DND-41 (cell line): ENCODE results near the gene GRK7.
A peak's percentile ranks its signal among the peaks of the same experiment; 100 is the strongest.

ENCODE experiments used
- ATAC-seq: fragments of 200-7000 bp; cut with Tn5 transposase; 3 replicates; pipeline ENCODE4 v1.9.1; 2021; ENCODE audit warnings: low read depth; ENCODE audit not compliant: insufficient read depth
- DNase-seq: peaks from one replicate; pipeline ENCODE4 v3.0.0-alpha.2; 2020
- H2AFZ ChIP-seq: 2 replicates; pipeline ENCODE4 v1.6.0; 2012; ENCODE audit warnings: low read depth, low read length
- H3K27ac ChIP-seq: 2 replicates; pipeline ENCODE4 v1.5.1; 2012; ENCODE audit warnings: low read length, inconsistent platforms
- H3K27me3 ChIP-seq: fragments of 200-600 bp; sonication (generic); 2 replicates; pipeline ENCODE4 v1.6.0; 2012; ENCODE audit warnings: low read length, mild to moderate bottlenecking, inconsistent platforms; ENCODE audit not compliant: insufficient read depth, poor library complexity
- H3K36me3 ChIP-seq: 2 replicates; pipeline ENCODE4 v1.5.1; 2012; ENCODE audit warnings: low read length, inconsistent platforms; ENCODE audit not compliant: insufficient read depth
- H3K4me1 ChIP-seq: 2 replicates; pipeline ENCODE4 v1.5.1; 2012; ENCODE audit warnings: mild to moderate bottlenecking, low read length; ENCODE audit not compliant: insufficient read depth
- H3K4me2 ChIP-seq: 2 replicates; pipeline ENCODE4 v1.6.0; 2012; ENCODE audit warnings: mild to moderate bottlenecking, moderate library complexity, low read length, inconsistent platforms; ENCODE audit not compliant: insufficient read depth
- H3K4me3 ChIP-seq, 2 experiments: fragments of 200-600 bp in 1 of 2; shearing (Covaris generic) in 1 of 2; 2 replicates each; pipeline ENCODE4 v1.5.1; 2012 to 2016; ENCODE audit warnings: inconsistent platforms in 2 of 2, low read length in 2 of 2, mild to moderate bottlenecking in 2 of 2, low read depth in 1 of 2, moderate library complexity in 1 of 2
- H3K79me2 ChIP-seq: 2 replicates; pipeline ENCODE4 v1.6.0; 2012; ENCODE audit warnings: low read length, inconsistent platforms; ENCODE audit not compliant: insufficient read depth
- H3K9ac ChIP-seq: 2 replicates; pipeline ENCODE4 v1.6.0; 2012; ENCODE audit warnings: low read depth, mild to moderate bottlenecking, inconsistent platforms, low read length, moderate library complexity
- H3K9me3 ChIP-seq: 2 replicates; pipeline ENCODE4 v1.5.1; 2012; ENCODE audit warnings: low read length, moderate library complexity, mild to moderate bottlenecking, inconsistent platforms; ENCODE audit not compliant: insufficient read depth, severe bottlenecking
- H4K20me1 ChIP-seq: 2 replicates; pipeline ENCODE4 v1.6.0; 2012; ENCODE audit warnings: low read length; ENCODE audit not compliant: insufficient read depth
- EZH2 ChIP-seq: IDR thresholded peaks from 3 replicates; pipeline ENCODE4 v1.6.1; 2012; ENCODE audit warnings: borderline replicate concordance, low read depth, mild to moderate bottlenecking, moderate library complexity, low read length, inconsistent platforms; ENCODE audit not compliant: severe bottlenecking
- TF ChIP-seq, protein P1 (sequence below): IDR thresholded peaks from 2 replicates; pipeline ENCODE4 v1.5.1; 2012; ENCODE audit warnings: borderline replicate concordance, low read length, moderate library complexity, mild to moderate bottlenecking; ENCODE audit not compliant: poor library complexity, severe bottlenecking; ENCODE audit errors: extremely low read depth

The GRK7 gene

DNA sequence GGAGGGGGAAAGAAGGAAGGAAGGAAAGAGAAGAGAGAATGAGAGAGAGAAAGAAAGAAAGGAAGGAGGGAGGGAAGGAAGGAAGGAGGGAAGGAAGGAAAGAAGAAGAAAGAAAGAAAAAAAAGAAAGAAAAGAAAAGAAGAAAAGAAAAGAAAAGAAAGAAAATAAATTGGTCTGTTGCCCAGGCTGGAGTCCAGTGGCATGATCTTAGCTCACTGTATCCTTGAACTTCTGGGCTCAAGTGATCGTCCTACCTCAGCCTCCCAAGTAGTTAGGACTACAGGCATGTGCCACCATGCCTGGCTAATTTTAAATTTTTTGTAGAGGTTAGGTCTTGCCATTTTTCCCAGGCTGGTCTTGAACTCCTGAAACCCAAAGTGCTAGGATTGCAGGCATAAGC is 36.7 kb upstream of the GRK7 start:
- H4K20me1 ChIP-seq, result no peaks in the 10 kb centered on the region

DNA sequence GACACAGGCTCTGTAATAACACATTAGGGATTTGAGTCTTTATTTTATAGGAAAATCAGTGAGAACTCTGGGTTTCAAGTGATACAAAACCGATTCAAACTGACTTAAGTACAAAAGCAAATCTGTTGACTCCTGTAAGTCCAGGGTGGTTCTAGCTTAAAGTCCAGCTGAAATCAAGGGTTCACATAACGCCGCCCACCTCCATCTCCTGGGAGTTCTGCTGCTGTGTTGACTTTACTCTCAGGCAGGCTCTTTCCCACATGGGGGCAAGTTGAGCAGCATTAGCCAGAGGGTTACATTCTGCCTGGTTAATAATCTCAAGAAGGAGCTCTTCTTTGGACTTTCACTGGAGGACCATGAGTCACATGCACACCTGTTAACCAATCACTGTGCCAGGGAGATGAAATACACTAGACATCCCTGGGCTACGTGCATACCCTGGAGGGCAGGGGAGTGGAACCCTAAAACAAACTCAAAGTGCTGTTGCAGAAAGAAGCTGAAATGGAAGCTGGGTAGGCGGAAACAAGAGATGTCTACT is 34.8 kb upstream of the GRK7 start:
- ATAC-seq (no peak), DNase-seq (no peak)
- Histone ChIP-seq H3K4me2 (no peak overlapping the region), H3K4me1 (no peaks in the 10 kb centered on the region), H3K9ac (no peak overlapping the region), H2AFZ (no peak overlapping the region), H3K4me3 (no peak overlapping the region), H3K79me2 (no peaks in the 10 kb centered on the region), H3K27me3 (no peaks in the 10 kb centered on the region), H3K36me3 (no peaks in the 10 kb centered on the region), H3K27ac (no peak overlapping the region), H4K20me1 (no peaks in the 10 kb centered on the region), H3K9me3 (no peaks in the 10 kb centered on the region)
- TF ChIP-seq, protein P1, sequence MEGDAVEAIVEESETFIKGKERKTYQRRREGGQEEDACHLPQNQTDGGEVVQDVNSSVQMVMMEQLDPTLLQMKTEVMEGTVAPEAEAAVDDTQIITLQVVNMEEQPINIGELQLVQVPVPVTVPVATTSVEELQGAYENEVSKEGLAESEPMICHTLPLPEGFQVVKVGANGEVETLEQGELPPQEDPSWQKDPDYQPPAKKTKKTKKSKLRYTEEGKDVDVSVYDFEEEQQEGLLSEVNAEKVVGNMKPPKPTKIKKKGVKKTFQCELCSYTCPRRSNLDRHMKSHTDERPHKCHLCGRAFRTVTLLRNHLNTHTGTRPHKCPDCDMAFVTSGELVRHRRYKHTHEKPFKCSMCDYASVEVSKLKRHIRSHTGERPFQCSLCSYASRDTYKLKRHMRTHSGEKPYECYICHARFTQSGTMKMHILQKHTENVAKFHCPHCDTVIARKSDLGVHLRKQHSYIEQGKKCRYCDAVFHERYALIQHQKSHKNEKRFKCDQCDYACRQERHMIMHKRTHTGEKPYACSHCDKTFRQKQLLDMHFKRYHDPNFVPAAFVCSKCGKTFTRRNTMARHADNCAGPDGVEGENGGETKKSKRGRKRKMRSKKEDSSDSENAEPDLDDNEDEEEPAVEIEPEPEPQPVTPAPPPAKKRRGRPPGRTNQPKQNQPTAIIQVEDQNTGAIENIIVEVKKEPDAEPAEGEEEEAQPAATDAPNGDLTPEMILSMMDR, result no peak
- TF ChIP-seq EZH2, result no peak

More for the DNA sequence above, 36.7 kb upstream of the GRK7 start:
- no peak overlapping the region for H3K4me3 ChIP-seq
- H3K36me3 ChIP-seq, result no peaks in the 10 kb centered on the region
- H3K4me1 ChIP-seq, result no peaks in the 10 kb centered on the region
- H3K27ac ChIP-seq, result no peak overlapping the region
- H3K9me3 ChIP-seq, result no peaks in the 10 kb centered on the region
- ATAC-seq, result no peak
- H3K9ac ChIP-seq, result no peak overlapping the region
- H3K27me3 ChIP-seq, result no peaks in the 10 kb centered on the region
- no peak overlapping the region for H3K4me2 ChIP-seq
- no peak overlapping the region for H2AFZ ChIP-seq
- no peaks in the 10 kb centered on the region for H3K79me2 ChIP-seq
- TF ChIP-seq, protein P1, result no peak
- DNase-seq, result no peak

DNA sequence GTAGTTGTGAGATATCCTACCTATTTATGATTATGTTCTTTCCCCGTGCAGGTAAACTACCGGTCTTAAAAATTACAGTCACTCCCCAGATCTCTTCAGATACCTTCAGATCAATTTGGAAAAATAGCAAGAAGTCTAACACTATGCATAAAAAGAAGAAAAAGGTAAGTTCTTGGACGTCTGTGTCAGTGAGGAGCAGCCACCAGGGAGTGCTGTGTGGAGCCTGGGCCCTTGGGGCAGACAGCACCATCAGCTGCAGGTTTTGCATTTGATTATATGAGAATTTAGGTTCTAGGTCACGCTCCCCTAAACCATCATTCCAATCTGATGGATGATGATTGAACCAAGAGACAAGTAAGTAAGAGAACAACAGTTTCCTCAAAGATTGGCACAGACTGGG is 34.0 kb upstream of the GRK7 start:
- Histone ChIP-seq H3K4me2 (no peak overlapping the region), H3K36me3 (no peaks in the 10 kb centered on the region), H3K9ac (no peak overlapping the region), H3K27me3 (no peaks in the 10 kb centered on the region), H3K4me1 (no peaks in the 10 kb centered on the region), H3K4me3 (no peak overlapping the region), H4K20me1 (no peaks in the 10 kb centered on the region), H3K9me3 (no peaks in the 10 kb centered on the region), H2AFZ (no peak overlapping the region), H3K79me2 (no peaks in the 10 kb centered on the region), H3K27ac (no peak overlapping the region)
- DNase-seq (no peak), ATAC-seq (no peak)
- TF ChIP-seq, protein P1, result peak; percentile 38
- TF ChIP-seq EZH2, result no peak

DNA sequence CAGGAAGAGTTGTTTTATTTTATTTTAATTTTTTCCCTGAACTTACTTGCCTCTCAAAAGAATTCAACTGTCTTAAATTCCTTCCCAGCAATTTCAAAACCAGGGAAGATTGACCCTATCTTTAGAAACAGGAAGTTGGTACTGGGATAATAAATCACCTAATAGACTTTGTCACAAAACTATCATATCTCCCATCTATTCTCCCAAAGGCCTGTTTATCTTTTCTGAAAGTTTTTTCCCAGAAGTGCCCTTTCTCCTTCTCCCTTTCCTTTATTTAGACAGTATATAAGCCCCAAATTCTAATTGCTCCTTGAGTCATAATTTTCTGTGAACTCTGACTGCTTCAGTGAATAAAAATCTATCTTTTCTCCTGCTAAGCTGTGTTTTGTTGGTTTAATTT is 28.0 kb upstream of the GRK7 start:
- no peak overlapping the region for H3K27ac ChIP-seq
- H3K36me3 ChIP-seq, result peaks cover 7% of the 10 kb centered on the region; the same call in 1 of the 2 replicates
- no peaks in the 10 kb centered on the region for H3K9me3 ChIP-seq
- H4K20me1 ChIP-seq, result no peaks in the 10 kb centered on the region
- no peaks in the 10 kb centered on the region for H3K27me3 ChIP-seq
- peaks cover 17% of the 10 kb centered on the region for H3K4me1 ChIP-seq
- no peak overlapping the region for H2AFZ ChIP-seq
- no peak overlapping the region for H3K4me3 ChIP-seq
- no peak overlapping the region for H3K9ac ChIP-seq
- DNase-seq, result no peak
- ATAC-seq, result no peak
- TF ChIP-seq, protein P1, result no peak
- no peak for TF ChIP-seq EZH2
- peaks cover 21% of the 10 kb centered on the region for H3K79me2 ChIP-seq
- H3K4me2 ChIP-seq, result no peak overlapping the region
